SU-DHL-6 (cell line): ENCODE results near the gene CAB39.

Experiments used
- H2AFZ ChIP-seq: fragments of 200-600 bp; sonication (generic); 2 replicates; pipeline ENCODE4 v1.6.1; 2014; ENCODE audit warnings: low read depth, mild to moderate bottlenecking, moderate library complexity, mixed read lengths, antibody characterized with exemption, low read length; ENCODE audit not compliant: severe bottlenecking
- H3F3A ChIP-seq: fragments of 200-600 bp; shearing (Covaris generic); 2 replicates; pipeline ENCODE4 v1.6.0; 2016; ENCODE audit warnings: antibody characterized with exemption, mild to moderate bottlenecking; ENCODE audit not compliant: insufficient read depth
- H3K27ac ChIP-seq: fragments of 200-600 bp; sonication (generic); 2 replicates; pipeline ENCODE4 v1.5.1; 2016; ENCODE audit warnings: low read depth, mild to moderate bottlenecking, low read length, moderate library complexity, mixed read lengths
- H3K27me3 ChIP-seq: fragments of 200-600 bp; sonication (generic), shearing (Covaris generic); 2 replicates; pipeline ENCODE4 v1.6.0; 2014; ENCODE audit warnings: mild to moderate bottlenecking, low read length
- H3K36me3 ChIP-seq: fragments of 200-600 bp; sonication (generic); 2 replicates; pipeline ENCODE4 v1.6.1; 2014; ENCODE audit warnings: mild to moderate bottlenecking, low read length, mixed read lengths
- H3K4me2 ChIP-seq: fragments of 300-600, 200-600 bp; shearing (Covaris generic), sonication (generic); 2 replicates; pipeline ENCODE4 v1.6.0; 2014; ENCODE audit warnings: low read length, low read depth, mild to moderate bottlenecking; ENCODE audit not compliant: poor library complexity, severe bottlenecking
- H3K4me3 ChIP-seq: fragments of 200-600 bp; sonication (generic); 2 replicates; pipeline ENCODE4 v1.5.1; 2014; ENCODE audit warnings: antibody characterized with exemption, low read length, mild to moderate bottlenecking, mixed read lengths; ENCODE audit not compliant: insufficient read depth, poor library complexity, severe bottlenecking
- H3K79me2 ChIP-seq: fragments of 200-600 bp; sonication (generic); 2 replicates; pipeline ENCODE4 v1.6.1; 2014; ENCODE audit warnings: mild to moderate bottlenecking, low read length, moderate library complexity; ENCODE audit not compliant: insufficient read depth
- H3K9ac ChIP-seq: fragments of 200-600 bp; sonication (generic); 2 replicates; pipeline ENCODE4 v1.7.0; 2014; ENCODE audit warnings: mild to moderate bottlenecking, low read length
- H3K9me2 ChIP-seq: fragments of 200-600 bp; sonication (generic); replicated peaks from 2 replicates; pipeline ENCODE4 v1.6.1; 2014; ENCODE audit warnings: low read length; ENCODE audit not compliant: insufficient read depth
- H3K9me3 ChIP-seq: fragments of 200-600 bp; sonication (generic); 2 replicates; pipeline ENCODE4 v1.6.1; 2014; ENCODE audit warnings: low read length, mixed read lengths; ENCODE audit not compliant: insufficient read depth
- H4K20me1 ChIP-seq: fragments of 200-600 bp; sonication (generic); 2 replicates; pipeline ENCODE4 v1.6.1; 2014; ENCODE audit warnings: low read depth, mild to moderate bottlenecking, antibody characterized with exemption, low read length, moderate library complexity, mixed read lengths
- EZH2phosphoT487 ChIP-seq: fragments of 200-600 bp; sonication (generic), shearing (Covaris generic); conservative IDR thresholded peaks from 2 replicates; pipeline ENCODE4 v1.6.1; 2018; ENCODE audit warnings: mild to moderate bottlenecking, antibody characterized with exemption, low read length, moderate library complexity, mixed read lengths
- TF ChIP-seq, protein P1 (sequence below): fragments of 200-600 bp; sonication (generic); IDR thresholded peaks from one replicate; pipeline ENCODE4 v1.5.1; 2017; ENCODE audit warnings: antibody characterized with exemption, mild to moderate bottlenecking, low read length, moderate library complexity; ENCODE audit not compliant: insufficient read depth, poor library complexity, severe bottlenecking

The CAB39 gene

DNA sequence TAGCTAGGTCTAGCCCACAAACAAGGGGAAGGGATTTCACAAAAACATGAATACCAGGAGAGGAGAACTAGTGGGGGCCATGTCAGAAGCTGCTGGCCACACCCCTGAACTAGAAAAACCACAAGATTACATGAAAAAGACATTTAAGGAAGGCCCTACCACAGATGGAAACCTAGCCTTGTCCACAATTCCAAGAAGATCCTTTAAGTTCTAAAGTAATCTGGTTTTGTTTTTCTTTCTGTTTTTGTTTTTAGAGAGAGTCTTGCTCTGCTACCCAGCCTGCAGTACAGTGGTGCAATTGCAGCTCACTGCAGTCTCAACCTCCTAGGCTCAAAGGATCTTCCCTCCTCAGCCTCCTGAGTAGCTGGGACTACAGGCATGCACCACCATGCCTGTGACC lies 34.2 kb upstream of the CAB39 start:
- H3K36me3 ChIP-seq = no peaks in the 10 kb centered on the region
- no peaks in the 10 kb centered on the region for H3K79me2 ChIP-seq
- H3K4me3 ChIP-seq = no peak overlapping the region
- H3K27ac ChIP-seq = no peak overlapping the region
- no peak overlapping the region for H2AFZ ChIP-seq
- no peaks in the 10 kb centered on the region for H3K27me3 ChIP-seq
- no peaks in the 10 kb centered on the region for H4K20me1 ChIP-seq
- H3K4me2 ChIP-seq = no peak overlapping the region
- no peaks in the 10 kb centered on the region for H3K9me3 ChIP-seq
- no peak overlapping the region for H3K9ac ChIP-seq
- H3F3A ChIP-seq = no peaks in the 10 kb centered on the region
- no peaks in the 10 kb centered on the region for H3K9me2 ChIP-seq
- no peak for TF ChIP-seq EZH2phosphoT487
- TF ChIP-seq, protein P1, sequence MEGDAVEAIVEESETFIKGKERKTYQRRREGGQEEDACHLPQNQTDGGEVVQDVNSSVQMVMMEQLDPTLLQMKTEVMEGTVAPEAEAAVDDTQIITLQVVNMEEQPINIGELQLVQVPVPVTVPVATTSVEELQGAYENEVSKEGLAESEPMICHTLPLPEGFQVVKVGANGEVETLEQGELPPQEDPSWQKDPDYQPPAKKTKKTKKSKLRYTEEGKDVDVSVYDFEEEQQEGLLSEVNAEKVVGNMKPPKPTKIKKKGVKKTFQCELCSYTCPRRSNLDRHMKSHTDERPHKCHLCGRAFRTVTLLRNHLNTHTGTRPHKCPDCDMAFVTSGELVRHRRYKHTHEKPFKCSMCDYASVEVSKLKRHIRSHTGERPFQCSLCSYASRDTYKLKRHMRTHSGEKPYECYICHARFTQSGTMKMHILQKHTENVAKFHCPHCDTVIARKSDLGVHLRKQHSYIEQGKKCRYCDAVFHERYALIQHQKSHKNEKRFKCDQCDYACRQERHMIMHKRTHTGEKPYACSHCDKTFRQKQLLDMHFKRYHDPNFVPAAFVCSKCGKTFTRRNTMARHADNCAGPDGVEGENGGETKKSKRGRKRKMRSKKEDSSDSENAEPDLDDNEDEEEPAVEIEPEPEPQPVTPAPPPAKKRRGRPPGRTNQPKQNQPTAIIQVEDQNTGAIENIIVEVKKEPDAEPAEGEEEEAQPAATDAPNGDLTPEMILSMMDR = no peak

DNA sequence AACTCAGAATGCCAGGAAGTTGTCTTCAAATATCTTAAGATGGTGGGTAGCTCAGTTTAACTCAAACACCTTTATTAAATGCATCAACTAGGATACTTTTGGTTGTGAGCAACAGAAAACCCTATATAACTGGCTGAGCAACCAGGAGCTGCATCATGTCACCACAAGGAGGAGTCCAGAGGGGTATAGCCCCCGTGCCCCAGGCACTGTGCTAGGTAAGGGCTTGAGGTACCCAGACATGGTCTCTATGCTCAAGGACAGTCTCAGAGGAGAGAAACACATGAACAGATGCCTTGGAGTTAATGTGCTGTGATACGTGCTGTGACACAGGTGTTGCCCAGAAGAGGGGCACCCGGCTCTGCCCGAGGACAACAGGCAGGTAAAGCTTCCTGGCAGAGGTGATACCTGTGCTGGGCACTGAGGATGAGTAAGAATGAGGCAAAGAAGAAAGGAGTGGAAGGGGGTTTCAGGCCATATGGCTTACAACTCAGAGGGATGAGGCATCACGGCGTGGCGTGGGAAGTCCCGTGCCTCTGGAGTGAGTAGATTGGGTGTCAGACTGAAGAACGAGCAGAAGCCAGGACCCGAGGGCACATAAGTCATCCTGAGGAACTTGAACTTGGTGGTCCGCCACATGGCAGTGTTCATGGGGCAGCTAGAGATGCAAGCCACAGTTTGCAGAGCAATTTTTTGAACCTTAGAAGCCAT lies 32.0 kb upstream of the CAB39 start:
- H3K9ac ChIP-seq = no peak overlapping the region
- H3K4me3 ChIP-seq = no peak overlapping the region
- H3K27ac ChIP-seq = no peak overlapping the region
- TF ChIP-seq, protein P1 = no peak
- no peak for TF ChIP-seq EZH2phosphoT487
- no peaks in the 10 kb centered on the region for H3K79me2 ChIP-seq
- no peaks in the 10 kb centered on the region for H4K20me1 ChIP-seq
- H3F3A ChIP-seq = no peaks in the 10 kb centered on the region
- H2AFZ ChIP-seq = no peak overlapping the region
- H3K9me3 ChIP-seq = no peaks in the 10 kb centered on the region
- H3K36me3 ChIP-seq = no peaks in the 10 kb centered on the region
- H3K4me2 ChIP-seq = no peak overlapping the region
- no peaks in the 10 kb centered on the region for H3K27me3 ChIP-seq
- H3K9me2 ChIP-seq = no peaks in the 10 kb centered on the region

DNA sequence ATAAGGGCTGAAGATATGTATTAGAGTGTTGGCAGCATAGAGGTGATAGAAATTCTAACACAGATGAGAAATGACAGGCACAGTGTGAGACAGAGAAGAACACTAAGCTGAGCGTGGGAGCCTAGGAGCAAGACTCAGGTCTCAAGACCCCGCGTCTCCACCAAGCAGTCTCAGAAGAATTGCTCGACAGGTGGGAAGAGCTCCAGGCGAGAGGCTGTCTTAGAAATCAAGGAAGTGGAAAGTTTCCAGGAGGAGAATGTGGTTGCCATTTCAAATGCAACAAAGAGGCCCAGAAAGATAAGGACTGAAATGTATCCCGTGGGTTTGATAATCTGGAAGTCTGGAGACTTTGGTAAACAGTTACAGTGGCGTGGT lies 31.5 kb upstream of the CAB39 start:
- H3K9me2 ChIP-seq = no peaks in the 10 kb centered on the region
- H3K9me3 ChIP-seq = no peaks in the 10 kb centered on the region
- TF ChIP-seq, protein P1 = no peak
- TF ChIP-seq EZH2phosphoT487 = no peak
- no peaks in the 10 kb centered on the region for H3F3A ChIP-seq
- no peak overlapping the region for H3K4me2 ChIP-seq
- H3K27me3 ChIP-seq = no peaks in the 10 kb centered on the region
- no peaks in the 10 kb centered on the region for H3K36me3 ChIP-seq
- H3K4me3 ChIP-seq = no peak overlapping the region
- H3K9ac ChIP-seq = no peak overlapping the region
- H3K79me2 ChIP-seq = no peaks in the 10 kb centered on the region
- no peak overlapping the region for H2AFZ ChIP-seq
- H4K20me1 ChIP-seq = no peaks in the 10 kb centered on the region
- H3K27ac ChIP-seq = no peak overlapping the region
